K562 (cell line): Measurements from ENCODE around the gene GNG7.

Experiments used
- CHD2 ChIP-seq: IDR thresholded peaks from 2 replicates; pipeline ENCODE4 v1.6.1; 2011; ENCODE audit warnings: low read depth, low read length
- CHD4 ChIP-seq: fragments of 200-600 bp; sonication (generic); IDR thresholded peaks from 3 replicates; pipeline ENCODE4 v1.6.1; 2012; ENCODE audit warnings: low read depth, mild to moderate bottlenecking, mixed read lengths, low read length, inconsistent platforms; ENCODE audit not compliant: insufficient read depth, insufficient replicate concordance, poor library complexity, severe bottlenecking
- CREB1 ChIP-seq, 2 experiments: sonication (generic) in 1 of 2; formaldehyde crosslinking in 1 of 2; IDR thresholded peaks; 2 replicates each; pipeline versions ENCODE4 v1.6.1 to v1.8.0; 2012 to 2022; ENCODE audit warnings: inconsistent platforms in 1 of 2, mild to moderate bottlenecking in 1 of 2, missing genetic modification reagents in 1 of 2, moderate library complexity in 1 of 2
- DNMT1 ChIP-seq: fragments of 450-650 bp; IDR thresholded peaks from 2 replicates; pipeline ENCODE4 v1.6.1; 2016; ENCODE audit warnings: antibody characterized with exemption, mild to moderate bottlenecking
- POLR2A ChIP-seq: fragments of 450-650 bp; conservative IDR thresholded peaks from 2 replicates; pipeline ENCODE4 v1.6.1; 2016
- RAD21 ChIP-seq, 2 experiments: fragments of 250-450 bp in 1 of 2; fragments of 450-650 bp in 1 of 2; sonication (Bioruptor Pico) in 1 of 2; formaldehyde crosslinking in 1 of 2; IDR thresholded peaks in 1 of 2; conservative IDR thresholded peaks in 1 of 2; 2 replicates each; pipeline versions ENCODE4 v1.4.0 to v1.8.0; 2020 to 2022; ENCODE audit warnings: mild to moderate bottlenecking in 2 of 2, moderate library complexity in 1 of 2
- TAF1 ChIP-seq: IDR thresholded peaks from 2 replicates; pipeline ENCODE4 v1.6.1; 2011; ENCODE audit warnings: mild to moderate bottlenecking, low read length, moderate library complexity; ENCODE audit not compliant: insufficient read depth, control insufficient read depth, severe bottlenecking; ENCODE audit errors: extremely low read depth
- ZNF253 ChIP-seq: fragments of 250-450 bp; sonication (Bioruptor Pico); conservative IDR thresholded peaks from 2 replicates; pipeline ENCODE4 v1.6.1; 2021; ENCODE audit warnings: mild to moderate bottlenecking
- ZNF324 ChIP-seq: fragments of 250-450 bp; sonication (Bioruptor Pico); IDR thresholded peaks from 2 replicates; pipeline ENCODE4 v1.4.0; 2020; ENCODE audit warnings: mild to moderate bottlenecking
- TF ChIP-seq, protein P1 (sequence below): sonication (generic); formaldehyde crosslinking; IDR thresholded peaks from 2 replicates; pipeline ENCODE4 v1.8.1; 2022; ENCODE audit warnings: missing genetic modification reagents
- TF ChIP-seq, protein P2 (sequence below), 3 experiments: IDR thresholded peaks in 2 of 3; conservative IDR thresholded peaks in 1 of 3; 2 replicates each; pipeline ENCODE4 v1.5.1; 2011 to 2012; ENCODE audit warnings: low read length in 3 of 3, mild to moderate bottlenecking in 3 of 3, control low read depth in 2 of 3, improper control_type of control experiment in 1 of 3, inconsistent platforms in 1 of 3, low read depth in 1 of 3, mixed read lengths in 1 of 3, moderate library complexity in 1 of 3; ENCODE audit not compliant: insufficient read depth in 2 of 3
- TF ChIP-seq, protein P3 (sequence below), 2 experiments: IDR thresholded peaks in 1 of 2; conservative IDR thresholded peaks in 1 of 2; 2 replicates each; pipeline ENCODE4 v1.6.1; 2016; ENCODE audit warnings: low read depth in 2 of 2, mild to moderate bottlenecking in 1 of 2, missing compliant biosample characterization in 1 of 2, missing genetic modification characterization in 1 of 2, moderate library complexity in 1 of 2

DNA sequence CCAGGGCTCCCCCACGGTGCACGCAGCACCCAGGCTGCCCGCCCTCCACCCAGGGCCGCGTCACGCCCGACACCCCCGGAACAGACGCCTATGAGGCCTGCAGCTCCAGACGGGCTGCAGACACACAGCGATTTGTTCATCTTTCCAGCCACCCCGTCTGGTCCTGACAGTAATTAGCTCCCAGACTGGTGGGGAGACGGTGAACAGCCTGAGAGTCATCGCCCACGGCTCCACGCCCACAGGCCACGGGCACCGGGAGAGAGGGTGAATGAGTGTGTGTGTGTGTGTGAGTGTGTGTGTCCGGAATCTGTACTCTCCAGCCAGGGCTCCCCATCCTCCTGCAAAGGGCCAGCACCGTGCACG is 208.4 kb downstream of the GNG7 start:
- TF ChIP-seq, protein P1, sequence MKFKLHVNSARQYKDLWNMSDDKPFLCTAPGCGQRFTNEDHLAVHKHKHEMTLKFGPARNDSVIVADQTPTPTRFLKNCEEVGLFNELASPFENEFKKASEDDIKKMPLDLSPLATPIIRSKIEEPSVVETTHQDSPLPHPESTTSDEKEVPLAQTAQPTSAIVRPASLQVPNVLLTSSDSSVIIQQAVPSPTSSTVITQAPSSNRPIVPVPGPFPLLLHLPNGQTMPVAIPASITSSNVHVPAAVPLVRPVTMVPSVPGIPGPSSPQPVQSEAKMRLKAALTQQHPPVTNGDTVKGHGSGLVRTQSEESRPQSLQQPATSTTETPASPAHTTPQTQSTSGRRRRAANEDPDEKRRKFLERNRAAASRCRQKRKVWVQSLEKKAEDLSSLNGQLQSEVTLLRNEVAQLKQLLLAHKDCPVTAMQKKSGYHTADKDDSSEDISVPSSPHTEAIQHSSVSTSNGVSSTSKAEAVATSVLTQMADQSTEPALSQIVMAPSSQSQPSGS (CRISPR knock-in tag) = no peak
- TF ChIP-seq, protein P2, sequence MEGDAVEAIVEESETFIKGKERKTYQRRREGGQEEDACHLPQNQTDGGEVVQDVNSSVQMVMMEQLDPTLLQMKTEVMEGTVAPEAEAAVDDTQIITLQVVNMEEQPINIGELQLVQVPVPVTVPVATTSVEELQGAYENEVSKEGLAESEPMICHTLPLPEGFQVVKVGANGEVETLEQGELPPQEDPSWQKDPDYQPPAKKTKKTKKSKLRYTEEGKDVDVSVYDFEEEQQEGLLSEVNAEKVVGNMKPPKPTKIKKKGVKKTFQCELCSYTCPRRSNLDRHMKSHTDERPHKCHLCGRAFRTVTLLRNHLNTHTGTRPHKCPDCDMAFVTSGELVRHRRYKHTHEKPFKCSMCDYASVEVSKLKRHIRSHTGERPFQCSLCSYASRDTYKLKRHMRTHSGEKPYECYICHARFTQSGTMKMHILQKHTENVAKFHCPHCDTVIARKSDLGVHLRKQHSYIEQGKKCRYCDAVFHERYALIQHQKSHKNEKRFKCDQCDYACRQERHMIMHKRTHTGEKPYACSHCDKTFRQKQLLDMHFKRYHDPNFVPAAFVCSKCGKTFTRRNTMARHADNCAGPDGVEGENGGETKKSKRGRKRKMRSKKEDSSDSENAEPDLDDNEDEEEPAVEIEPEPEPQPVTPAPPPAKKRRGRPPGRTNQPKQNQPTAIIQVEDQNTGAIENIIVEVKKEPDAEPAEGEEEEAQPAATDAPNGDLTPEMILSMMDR (IDR thresholded peaks at IDR 0.05 in 2 of 3, conservative IDR thresholded peaks at IDR 0.05 in 1 of 3; ENCODE audit: insufficient read depth in 2 of 3, low read depth in 1 of 3, low read length in 3 of 3) = no peak
- no peak for TF ChIP-seq DNMT1
- no peak for TF ChIP-seq CHD4
- TF ChIP-seq ZNF324 = no peak
- TF ChIP-seq TAF1 = no peak
- no peak for TF ChIP-seq CHD2
- TF ChIP-seq, protein P3, sequence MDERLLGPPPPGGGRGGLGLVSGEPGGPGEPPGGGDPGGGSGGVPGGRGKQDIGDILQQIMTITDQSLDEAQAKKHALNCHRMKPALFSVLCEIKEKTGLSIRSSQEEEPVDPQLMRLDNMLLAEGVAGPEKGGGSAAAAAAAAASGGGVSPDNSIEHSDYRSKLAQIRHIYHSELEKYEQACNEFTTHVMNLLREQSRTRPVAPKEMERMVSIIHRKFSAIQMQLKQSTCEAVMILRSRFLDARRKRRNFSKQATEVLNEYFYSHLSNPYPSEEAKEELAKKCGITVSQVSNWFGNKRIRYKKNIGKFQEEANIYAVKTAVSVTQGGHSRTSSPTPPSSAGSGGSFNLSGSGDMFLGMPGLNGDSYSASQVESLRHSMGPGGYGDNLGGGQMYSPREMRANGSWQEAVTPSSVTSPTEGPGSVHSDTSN (CRISPR knock-in tag; IDR thresholded peaks at IDR 0.05; ENCODE audit: low read depth) = no peak
- TF ChIP-seq, protein P3 (tag; conservative IDR thresholded peaks at IDR 0.05; ENCODE audit: low read depth) = no peak
- no peak for TF ChIP-seq ZNF253
- no peak for TF ChIP-seq CREB1 (IDR thresholded peaks at IDR 0.05)
- TF ChIP-seq CREB1 (CRISPR knock-in tag; IDR thresholded peaks at IDR 0.05) = no peak
- no peak for TF ChIP-seq POLR2A
- no peak for TF ChIP-seq RAD21 (CRISPR knock-in tag; conservative IDR thresholded peaks at IDR 0.05 in 1 of 2, IDR thresholded peaks at IDR 0.05 in 1 of 2)
